ENCODE results near the gene CHMP2A.

DNA sequence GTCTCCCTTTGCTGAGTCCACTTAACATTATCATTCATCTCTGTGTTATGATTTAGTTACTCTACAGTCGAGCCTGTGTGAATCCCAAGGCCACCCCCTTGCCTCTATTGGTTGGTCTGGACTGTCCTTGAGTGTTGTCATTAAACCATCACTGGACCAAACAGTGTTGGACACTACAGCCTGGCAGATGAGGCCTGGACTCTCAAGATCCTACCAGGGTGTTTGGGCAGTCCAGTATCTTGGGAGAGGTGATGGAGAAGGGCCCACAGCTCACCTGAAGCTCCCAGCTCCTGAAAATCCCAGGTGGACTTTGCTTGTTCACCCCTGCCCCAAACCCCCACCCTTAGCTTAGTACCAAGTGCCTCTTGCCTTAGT, 3.8 kb downstream of the CHMP2A start:
- TF ChIP-seq CHD1 (IDR thresholded peaks at IDR 0.05; ENCODE audit: low read depth, low read length) (no peak), POLR2A (IDR thresholded peaks at IDR 0.05; ENCODE audit: low read depth, low read length) (no peak)
- TF ChIP-seq, protein P1, sequence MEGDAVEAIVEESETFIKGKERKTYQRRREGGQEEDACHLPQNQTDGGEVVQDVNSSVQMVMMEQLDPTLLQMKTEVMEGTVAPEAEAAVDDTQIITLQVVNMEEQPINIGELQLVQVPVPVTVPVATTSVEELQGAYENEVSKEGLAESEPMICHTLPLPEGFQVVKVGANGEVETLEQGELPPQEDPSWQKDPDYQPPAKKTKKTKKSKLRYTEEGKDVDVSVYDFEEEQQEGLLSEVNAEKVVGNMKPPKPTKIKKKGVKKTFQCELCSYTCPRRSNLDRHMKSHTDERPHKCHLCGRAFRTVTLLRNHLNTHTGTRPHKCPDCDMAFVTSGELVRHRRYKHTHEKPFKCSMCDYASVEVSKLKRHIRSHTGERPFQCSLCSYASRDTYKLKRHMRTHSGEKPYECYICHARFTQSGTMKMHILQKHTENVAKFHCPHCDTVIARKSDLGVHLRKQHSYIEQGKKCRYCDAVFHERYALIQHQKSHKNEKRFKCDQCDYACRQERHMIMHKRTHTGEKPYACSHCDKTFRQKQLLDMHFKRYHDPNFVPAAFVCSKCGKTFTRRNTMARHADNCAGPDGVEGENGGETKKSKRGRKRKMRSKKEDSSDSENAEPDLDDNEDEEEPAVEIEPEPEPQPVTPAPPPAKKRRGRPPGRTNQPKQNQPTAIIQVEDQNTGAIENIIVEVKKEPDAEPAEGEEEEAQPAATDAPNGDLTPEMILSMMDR (conservative IDR thresholded peaks at IDR 0.05; ENCODE audit: low read depth, low read length) = no peak
